T-helper 1 cell (primary cell): Measurements from ENCODE around the gene ATMIN.
A peak's percentile ranks its signal among the peaks of the same experiment; 100 is the strongest.

Experiments
- DNase-seq, 5 donors: peaks; one replicate each; pipeline ENCODE4 v3.0.0-alpha.2; 2012 to 2020
- total RNA-seq, 4 donors: gene quantifications; one replicate each; lab custom pipeline; 2026; lab: John Stamatoyannopoulos, UW

ATMIN gene
- total RNA-seq: 58.4 to 74.0 (median 63.3) reads per million in 4 donors

GRCh38 chr16:81035398-81035974, at the start of gene ATMIN:
Gene ATMIN (plus strand): TSS chr16:81035842. CDS start chr16:81035871, 29 bp downstream.
- DNase-seq: peak; percentile 80 to 93 (median 83)

- DNase-seq: no peak
These were observed 49.1 kb upstream of the ATMIN start for GRCh38 chr16:80986557-80986956.

DNA sequence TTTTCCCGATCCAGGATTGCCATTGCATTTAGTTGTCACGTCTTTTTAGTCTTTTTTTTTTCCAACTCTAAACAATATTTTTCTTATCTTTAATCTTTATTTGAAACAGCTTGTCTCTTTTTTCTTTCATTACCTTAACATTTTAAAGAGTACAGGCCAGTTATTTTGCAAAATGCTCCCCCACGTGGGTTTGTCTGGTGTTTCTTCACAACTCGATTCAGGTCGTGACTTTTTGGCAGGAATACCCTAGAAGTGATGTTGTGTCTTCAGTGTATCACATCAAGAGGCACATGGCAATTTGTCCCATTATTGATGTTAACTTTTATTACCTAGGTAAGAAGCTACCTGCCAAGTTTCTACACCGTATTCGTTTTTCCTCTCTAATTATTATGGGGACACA, 46.9 kb upstream of the ATMIN start:
- DNase-seq: no peak

- DNase-seq: no peak
These were observed 45.8 kb upstream of the ATMIN start for GRCh38 chr16:80989801-80990200.

DNA sequence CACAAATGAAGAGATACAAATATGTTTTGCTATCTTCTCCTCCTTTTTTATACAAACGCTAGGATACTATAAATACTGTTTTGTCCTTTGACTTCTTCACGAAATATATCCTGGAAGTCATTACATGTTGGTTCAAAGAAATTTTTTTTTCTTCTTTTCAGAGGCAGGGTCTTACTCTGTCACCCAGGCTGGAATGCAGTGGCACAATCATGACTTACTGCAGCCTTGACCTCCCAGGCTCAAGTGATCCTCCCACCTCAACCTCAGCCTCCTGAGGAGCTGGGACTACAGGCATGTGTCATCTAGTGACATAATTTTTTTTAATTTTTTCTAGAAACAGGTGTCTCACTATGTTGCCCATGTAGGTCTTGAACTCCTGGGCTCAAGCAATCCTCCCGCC, 45.1 kb upstream of the ATMIN start:
- DNase-seq: no peak

GRCh38 chr16:80990978-80991377, 44.7 kb upstream of the ATMIN start:
- DNase-seq: no peak

- no peak for DNase-seq
These were observed 43.7 kb upstream of the ATMIN start for GRCh38 chr16:80991792-80992430.

DNA sequence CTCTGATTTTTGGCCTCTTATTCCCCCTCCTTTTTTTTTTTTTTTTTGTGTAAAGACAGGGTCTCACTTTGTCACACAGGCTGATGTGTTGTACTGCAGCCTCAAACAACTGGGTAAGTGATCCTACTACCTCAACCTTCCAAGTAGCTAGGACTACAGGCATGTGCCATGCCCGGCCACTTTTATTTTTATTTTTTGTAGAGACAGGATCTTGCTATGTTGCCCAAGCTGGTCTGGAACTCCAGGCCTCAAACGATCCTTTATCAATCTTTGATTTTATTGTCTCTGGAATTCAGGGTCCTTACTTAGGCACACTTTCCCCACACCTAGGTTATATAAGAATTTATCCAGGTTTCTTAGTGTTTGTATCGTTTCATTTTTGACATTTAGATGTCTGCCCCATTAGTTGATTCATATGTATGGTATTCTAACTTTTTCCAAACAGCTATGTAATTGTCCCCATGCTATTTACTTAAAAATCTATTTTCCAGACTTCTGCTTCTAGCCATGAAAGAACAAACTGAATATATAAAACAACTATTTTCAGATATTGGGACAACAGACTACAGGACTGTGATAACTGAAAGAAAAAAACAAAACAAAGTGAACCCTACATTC, 42.9 kb upstream of the ATMIN start:
- no peak for DNase-seq

- no peak for DNase-seq
These were observed 42.3 kb upstream of the ATMIN start for GRCh38 chr16:80993307-80993706.

- DNase-seq: no peak
These were observed 41.8 kb upstream of the ATMIN start for GRCh38 chr16:80993834-80994233.

GRCh38 chr16:80994451-80994850, 41.2 kb upstream of the ATMIN start:
- no peak for DNase-seq

DNA sequence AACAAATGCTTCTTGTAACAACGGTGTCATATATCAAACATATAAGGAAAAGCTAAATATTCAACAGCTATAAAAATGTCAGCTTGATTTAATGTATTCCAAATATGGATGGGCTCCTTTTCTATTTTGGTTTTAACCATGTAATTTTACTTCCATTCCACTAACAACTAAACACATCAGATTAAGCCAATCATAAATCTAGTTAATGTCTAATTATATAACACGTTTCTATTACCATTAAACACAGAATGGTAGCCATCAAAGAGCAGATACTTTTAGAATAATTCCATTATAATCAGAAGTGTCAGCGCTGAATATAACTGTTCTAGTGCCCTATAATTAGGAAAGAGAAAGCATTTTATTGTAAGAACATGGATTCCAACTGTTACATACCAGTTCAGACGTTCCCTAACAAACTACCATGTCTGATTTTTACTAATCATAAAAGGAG, 38.9 kb upstream of the ATMIN start:
- DNase-seq: no peak

DNA sequence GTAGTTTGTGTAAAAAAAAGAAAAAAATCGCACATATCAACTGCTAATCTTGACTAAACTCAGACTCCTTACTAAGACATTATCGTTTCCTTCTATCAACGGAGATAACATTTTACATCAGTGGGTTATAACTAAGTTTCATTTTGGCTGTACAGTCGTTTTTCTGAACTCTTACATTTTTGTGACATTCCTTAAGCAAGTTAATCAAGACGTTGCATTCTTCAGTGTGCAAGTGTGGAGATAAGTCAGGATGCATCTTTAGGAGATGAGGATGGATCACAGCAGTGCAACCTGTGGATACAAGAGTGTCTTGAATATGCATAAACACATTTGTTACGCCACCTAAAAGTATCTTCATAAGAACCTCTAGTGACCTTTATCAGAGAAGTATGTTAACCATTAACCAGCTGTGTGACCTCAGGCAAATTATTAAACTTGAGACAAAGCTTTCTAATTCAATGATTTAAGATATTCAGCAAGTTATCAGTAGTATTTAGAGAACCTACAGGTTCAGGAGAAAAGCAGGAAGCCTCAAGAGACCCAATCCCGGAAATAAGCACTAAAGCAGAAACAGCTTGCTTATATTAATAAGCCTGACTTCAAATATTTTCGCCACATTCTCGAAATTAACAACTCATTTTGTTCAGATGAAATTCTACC, 38.4 kb upstream of the ATMIN start:
- peak in 1 of 5 donors; percentile 35 for DNase-seq

DNA sequence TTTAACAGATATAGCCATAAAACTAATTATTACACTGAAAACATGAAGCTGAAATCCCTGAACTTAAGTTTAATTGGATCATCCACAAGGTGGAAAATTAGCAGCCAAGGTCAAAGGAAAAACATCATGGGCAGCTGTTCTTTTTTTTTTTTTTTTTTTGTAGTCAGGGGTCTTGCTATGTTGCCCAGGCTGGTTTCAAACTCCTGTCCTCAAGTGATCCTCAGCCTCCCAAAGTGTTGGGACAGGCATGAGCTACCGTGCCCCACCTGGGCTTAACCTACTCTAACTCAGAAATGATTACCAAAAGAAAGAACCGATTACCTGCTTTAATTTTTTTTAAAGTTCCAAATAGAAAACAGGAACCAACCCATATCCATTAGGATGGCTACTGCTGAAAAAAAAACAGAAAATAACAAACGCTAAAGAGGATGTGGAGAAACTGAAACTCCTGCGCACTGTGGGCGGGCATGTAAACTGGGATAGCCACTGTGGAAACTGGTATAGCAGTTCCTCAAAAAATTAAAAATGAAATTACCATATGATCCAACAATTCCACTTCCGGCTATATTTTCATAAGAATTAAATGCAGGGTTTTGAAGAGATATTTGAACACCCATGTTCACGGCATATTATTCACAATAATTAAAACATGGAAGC, 37.5 kb upstream of the ATMIN start:
- no peak for DNase-seq

DNA sequence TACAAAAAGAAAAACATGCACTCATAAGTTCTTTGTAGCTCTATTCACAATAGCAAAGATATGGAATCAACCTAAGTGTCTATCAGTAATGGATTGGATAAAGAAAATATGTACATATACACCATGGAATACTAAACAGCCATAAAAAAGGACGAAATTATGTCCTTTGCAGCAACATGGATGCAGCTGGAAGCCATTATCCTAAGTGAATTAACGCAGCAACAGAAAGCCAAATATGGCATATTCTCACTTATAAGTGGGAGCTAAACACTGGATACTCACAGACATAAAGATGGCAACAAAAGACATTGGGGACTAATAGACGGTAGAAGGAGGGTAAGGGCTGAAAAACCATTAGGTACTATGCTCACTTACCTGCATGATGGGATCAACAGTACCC, 34.8 kb upstream of the ATMIN start:
- no peak for DNase-seq

DNA sequence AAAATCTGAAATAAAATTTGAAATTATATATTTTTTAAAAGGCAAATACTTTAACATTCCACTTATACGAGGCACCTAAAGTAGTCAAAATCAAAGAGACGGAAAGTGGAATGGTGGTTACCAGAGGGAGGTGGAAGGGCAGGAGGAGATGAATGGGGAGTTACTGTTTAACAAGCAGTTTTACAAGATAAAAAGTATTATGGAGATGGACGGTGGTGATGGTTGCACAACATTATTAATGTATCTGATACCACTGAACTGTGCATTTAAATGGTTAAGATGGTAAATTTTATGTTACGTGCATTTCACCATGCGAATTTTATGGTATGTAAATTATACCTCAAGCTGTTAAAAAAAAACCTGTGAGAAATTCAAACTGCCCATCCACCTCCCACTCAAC, 34.3 kb upstream of the ATMIN start:
- DNase-seq: no peak

GRCh38 chr16:81003064-81003463, 32.6 kb upstream of the ATMIN start:
- no peak for DNase-seq

DNA sequence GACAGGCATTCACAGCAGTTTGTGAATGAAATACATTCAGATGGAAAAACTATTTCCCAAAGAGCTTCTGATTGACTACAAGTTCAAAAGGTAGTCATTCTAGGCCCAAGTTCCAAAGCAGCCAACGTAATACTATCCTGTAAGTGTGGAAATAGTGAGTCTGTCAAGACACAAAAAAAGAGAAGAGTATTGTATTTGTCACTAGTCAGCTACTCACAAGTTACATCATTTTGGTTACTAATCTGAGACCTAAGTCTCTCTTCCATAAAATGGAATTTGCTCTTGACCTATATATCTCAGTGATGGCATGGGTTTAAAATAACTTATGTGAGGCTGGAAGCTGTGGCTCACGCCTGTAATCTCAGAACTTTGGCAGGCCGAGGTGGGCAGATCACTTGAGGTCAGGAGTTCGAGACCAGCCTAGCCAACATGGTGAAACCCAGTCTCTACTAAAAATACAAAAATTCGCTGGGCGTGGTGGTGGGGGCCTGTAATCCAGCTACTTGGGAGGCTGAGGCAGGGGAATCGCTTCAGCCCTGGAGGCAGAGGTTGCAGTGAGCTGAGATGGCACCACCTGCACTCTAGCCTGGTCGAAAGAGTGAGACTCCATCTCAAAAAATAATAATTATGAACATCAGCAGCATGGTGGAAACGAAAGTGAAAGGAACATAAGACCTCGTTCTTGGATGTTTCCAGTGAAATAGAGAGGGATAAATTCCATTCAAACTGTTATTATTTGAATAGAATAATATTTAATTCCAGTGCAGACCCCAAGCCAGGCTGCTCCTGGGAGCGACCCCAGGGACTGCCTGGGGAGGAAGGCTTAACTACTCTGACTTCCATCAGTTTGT, 31.8 kb upstream of the ATMIN start:
- DNase-seq: peak in 1 of 5 donors; percentile 30

- DNase-seq: peak in 3 of 5 donors; percentile 27 to 61 (median 31)
These were observed 30.8 kb upstream of the ATMIN start for GRCh38 chr16:81004646-81005353.

- DNase-seq: no peak
These were observed 30.0 kb upstream of the ATMIN start for GRCh38 chr16:81005610-81006161.

DNA sequence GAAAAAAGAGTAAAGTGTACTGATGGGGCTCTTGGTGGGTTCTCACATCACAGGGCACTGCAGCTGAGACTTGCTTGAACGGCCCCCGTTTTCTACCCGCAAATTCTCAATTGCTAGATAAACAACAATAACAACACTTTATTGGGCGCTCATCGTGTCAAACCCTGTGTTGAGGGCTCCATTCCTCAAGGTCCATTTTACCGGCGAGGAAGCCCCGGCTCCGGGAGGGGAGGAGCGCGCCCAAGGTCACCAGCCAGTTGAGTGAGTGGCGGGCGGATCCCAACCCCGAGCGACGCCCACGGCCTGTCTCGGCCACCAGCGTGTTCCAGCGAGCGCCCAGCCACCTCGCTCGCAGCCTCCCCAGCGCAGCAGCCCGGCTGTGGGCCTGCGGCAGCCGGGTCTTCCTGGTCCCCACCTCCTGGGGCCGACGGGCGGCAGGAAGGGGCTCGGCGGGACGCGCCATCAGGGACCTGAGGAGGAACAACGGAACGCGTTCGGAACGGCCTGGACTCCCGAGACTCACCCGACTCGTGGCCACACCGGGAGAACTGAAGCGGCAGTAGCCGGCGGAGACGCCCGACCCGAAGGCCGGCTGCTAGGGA, 29.3 kb upstream of the ATMIN start:
- peak in 4 of 5 donors; percentile 46 to 65 (median 59) for DNase-seq
